Central memory CD4-positive, alpha-beta T cell (primary cell): ENCODE data around the gene CLSTN2.

Experiments used
- DNase-seq: peaks from one replicate; pipeline ENCODE4 v3.0.0; 2022

CLSTN2 gene

DNA sequence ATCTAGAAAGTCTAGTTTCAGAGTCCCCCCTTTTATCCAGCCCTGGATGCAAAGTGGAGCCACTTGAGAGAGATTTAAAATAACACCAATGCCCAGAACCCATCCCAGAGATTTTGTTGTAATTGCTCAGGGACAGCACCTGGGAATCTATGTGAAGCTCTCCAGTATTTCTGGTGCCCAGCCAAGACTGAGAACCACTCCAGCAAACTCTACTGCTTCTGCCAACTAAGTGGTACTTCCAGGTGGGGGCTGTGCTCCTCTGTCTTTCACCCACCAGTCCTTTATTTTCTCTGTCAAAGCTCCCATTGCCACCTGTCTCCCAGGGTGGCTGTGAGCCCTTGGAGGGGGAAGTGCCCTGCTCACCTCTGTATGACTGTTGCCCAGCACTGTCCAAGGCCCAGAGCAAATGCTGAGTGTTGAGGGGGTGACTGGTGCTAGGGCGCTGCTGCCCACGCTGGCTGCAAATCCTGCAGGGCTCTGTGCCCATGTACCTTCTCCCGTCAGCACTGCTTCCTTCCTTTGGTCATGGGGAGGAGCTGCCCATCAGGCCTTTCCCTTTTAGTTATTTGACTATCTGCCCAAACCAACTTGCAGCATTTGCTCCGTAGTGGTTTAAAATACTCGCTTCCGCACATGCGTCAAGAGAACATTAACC is 9.4 kb downstream of the CLSTN2 start:
- DNase-seq, result no peak

GRCh38 chr3:139945386-139945785 is 10.4 kb downstream of the CLSTN2 start:
- no peak for DNase-seq

GRCh38 chr3:139945942-139946341 is 11.0 kb downstream of the CLSTN2 start:
- no peak for DNase-seq

GRCh38 chr3:139948467-139948866 is 13.5 kb downstream of the CLSTN2 start:
- no peak for DNase-seq

DNA sequence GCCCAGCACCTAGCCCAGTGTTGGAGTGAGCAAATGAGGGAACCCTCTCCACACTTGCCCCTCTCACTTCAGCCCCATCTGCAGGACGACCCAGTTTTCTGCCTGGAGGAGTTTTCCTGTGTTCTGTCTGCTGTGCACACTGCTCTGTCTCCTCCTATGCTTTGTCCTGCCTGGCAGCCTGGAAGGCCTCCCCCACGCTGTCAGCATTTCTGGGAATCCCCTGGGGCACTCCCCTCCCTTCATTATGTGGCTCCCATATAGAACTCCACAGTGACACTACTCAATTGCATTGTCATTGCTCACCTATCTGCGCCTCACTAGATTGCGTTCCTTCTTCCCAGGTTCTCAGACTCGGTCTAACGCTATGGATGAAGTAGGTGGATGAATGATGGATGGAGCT is 13.9 kb downstream of the CLSTN2 start:
- no peak for DNase-seq

GRCh38 chr3:139953131-139953910 is 18.3 kb downstream of the CLSTN2 start:
- DNase-seq, result no peak

GRCh38 chr3:139954146-139954860 is 19.3 kb downstream of the CLSTN2 start:
- no peak for DNase-seq

- no peak for DNase-seq
Measured at GRCh38 chr3:139957844-139958243, 22.9 kb downstream of the CLSTN2 start.

GRCh38 chr3:139969386-139969785 is 34.4 kb downstream of the CLSTN2 start:
- no peak for DNase-seq

DNA sequence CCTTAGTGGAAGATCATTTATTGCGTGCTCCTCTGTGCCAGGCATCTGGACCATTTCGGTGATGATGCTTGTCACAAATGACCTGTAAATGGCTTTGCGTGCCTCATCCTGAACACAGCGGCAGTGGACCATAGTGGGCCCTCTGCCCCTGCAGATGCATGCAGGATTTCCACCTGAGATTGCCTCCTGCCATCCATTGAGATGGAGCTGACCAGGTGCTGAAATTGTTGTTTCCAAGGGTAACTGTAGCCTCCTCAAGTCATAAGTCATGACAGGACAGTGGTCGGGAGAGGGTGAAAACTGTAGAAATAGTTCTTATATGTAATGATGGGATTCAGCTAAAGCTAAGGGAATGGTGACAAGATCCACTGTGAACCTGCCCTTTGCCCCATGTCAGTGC is 35.5 kb downstream of the CLSTN2 start:
- DNase-seq, result no peak

GRCh38 chr3:139974809-139975425 is 39.9 kb downstream of the CLSTN2 start:
- DNase-seq, result no peak

DNA sequence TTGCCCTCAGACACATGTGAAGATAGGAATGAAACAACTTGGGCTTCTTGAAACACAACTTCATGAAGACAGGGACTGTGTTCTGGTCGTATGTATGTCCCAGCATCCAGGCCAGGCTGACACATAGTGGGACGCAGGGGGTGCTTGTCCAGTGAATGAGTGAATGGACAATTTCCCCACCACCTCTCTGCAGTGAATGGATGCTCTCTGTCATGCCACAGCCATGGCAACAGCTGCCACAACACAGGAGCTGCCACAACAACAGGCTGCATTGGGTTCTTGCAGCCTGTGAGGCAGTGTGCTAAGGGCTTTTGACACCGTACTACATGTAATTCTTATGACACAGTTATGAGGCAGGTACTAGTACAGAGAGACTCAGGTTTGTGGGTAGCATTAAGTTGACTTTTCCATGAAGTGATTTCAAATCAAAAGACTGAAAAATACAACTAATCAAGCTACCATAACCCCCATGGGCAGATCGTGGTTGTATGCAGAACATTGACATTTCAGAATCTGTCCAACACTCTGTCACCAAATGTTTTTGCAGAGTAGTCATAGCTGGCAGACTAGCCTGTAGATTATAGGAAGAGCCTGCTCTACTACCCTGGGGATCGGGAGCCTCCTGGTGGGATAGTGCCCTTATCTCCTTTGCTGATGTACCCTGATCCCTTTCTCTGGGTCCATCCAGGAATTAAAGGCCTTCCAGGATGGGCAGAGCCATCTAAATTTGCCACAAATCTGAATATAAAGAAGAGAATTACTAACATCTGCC is 40.8 kb downstream of the CLSTN2 start:
- DNase-seq, result no peak

DNA sequence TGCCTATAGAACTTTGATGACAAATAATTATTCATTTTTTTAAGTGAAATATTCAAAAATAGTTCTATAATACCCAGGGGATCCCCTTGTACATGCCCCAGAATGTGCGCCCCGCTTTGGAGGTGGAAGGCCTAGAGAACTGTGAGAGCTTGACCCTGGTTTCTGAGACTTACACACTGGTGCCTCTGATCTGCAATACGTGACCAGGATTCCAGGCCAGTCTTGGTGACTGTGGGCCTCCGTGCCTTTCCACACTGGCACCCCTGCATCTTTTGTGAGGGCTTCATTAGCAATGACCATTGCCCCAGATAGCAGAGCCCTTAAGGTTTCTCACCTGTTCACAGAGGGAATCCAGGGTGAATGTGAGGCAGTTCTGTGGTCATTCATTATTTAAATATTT is 44.0 kb downstream of the CLSTN2 start:
- no peak for DNase-seq

- DNase-seq, result no peak
Measured at GRCh38 chr3:139979991-139980390, 45.0 kb downstream of the CLSTN2 start.

- DNase-seq, result no peak
Measured at GRCh38 chr3:139982404-139982803, 47.4 kb downstream of the CLSTN2 start.

DNA sequence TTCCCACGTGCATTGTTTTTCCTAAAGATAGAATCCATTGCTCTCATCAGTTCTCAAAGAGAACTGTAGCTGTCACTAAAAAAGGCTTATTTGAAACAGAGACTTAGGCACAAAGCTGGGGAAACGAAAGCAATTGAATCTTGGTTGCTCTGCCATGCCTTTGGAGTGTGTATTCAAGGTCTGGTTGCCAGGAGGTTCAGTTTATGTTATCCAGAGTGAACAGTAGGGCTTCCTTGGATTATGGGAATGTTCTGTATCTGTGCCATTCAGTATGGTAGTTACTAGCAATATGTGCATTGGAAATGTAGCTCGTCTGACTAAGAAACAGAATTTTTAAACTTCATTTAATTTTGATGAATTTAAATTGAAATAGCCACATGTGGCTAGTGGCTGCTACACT is 50.6 kb downstream of the CLSTN2 start:
- DNase-seq, result no peak

GRCh38 chr3:139987908-139988307 is 52.9 kb downstream of the CLSTN2 start:
- DNase-seq, result no peak

DNA sequence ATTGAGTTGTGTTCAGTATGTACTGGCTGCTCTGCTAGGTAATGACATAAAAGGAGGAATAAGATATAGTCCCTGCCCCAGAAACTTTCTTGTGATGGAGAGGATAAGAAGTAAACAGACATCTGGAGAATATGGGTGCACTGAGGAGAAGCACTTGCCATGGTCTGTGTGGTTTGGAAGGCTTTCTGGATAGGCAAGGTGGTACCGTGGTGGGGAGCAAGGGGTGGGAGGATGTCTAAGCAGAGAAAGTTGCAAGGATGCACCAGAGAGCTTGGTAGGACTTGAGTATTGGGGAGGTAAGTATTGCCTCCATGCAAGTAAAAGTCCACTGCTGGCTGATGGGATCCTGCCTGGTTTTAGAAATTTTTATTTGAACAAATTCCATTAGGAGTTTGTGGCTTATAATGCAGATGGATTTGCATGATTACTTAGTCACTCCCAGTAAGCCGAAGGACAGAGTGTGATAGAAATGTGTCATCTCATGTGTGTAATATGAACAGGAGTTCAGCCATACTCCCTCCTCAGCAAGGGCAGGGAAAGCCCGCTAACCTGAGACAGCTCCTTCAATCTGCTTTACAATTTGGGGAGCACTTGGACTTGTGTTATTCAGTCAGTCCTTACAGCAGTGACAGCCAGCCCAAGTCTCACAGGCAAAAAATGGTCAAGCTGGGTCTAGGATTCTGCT is 53.6 kb downstream of the CLSTN2 start:
- no peak for DNase-seq

- no peak for DNase-seq
Measured at GRCh38 chr3:139994891-139995290, 59.9 kb downstream of the CLSTN2 start.

GRCh38 chr3:140004271-140004670 is 69.3 kb downstream of the CLSTN2 start:
- no peak for DNase-seq

GRCh38 chr3:140006331-140006730 is 71.3 kb downstream of the CLSTN2 start:
- DNase-seq, result no peak

DNA sequence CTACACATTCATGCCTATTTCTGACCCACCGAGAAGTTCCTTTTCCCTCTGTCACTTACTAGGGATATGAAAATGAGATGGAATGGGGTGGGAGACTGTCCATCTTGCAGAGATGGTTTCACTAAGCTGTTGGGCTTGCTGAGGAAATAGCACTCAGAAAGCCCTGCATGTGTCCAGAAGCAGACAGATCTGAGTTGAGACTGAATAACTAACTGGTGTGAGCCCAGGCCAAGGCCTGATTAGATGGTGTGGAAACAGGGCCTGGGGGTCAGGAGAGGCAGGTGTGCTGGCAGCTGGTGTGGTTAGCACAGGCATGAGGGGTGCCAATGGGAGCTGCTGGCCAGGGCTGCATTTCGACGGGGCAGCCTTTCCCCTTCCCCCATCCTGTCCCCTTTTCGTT is 72.1 kb downstream of the CLSTN2 start:
- DNase-seq, result no peak
